ENCODE results near the gene ORM1.

GRCh38 chr9:114274217-114274616 lies 48.7 kb upstream of the ORM1 start:
- TF ChIP-seq, protein P1, sequence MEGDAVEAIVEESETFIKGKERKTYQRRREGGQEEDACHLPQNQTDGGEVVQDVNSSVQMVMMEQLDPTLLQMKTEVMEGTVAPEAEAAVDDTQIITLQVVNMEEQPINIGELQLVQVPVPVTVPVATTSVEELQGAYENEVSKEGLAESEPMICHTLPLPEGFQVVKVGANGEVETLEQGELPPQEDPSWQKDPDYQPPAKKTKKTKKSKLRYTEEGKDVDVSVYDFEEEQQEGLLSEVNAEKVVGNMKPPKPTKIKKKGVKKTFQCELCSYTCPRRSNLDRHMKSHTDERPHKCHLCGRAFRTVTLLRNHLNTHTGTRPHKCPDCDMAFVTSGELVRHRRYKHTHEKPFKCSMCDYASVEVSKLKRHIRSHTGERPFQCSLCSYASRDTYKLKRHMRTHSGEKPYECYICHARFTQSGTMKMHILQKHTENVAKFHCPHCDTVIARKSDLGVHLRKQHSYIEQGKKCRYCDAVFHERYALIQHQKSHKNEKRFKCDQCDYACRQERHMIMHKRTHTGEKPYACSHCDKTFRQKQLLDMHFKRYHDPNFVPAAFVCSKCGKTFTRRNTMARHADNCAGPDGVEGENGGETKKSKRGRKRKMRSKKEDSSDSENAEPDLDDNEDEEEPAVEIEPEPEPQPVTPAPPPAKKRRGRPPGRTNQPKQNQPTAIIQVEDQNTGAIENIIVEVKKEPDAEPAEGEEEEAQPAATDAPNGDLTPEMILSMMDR (IDR thresholded peaks at IDR 0.05; ENCODE audit: insufficient read depth, low read length): no peak
- no peak for TF ChIP-seq POLR2AphosphoS5 (IDR thresholded peaks at IDR 0.05; ENCODE audit: low read depth)
- no peak for TF ChIP-seq SPI1 (IDR thresholded peaks at IDR 0.05; ENCODE audit: borderline replicate concordance, low read depth)

All from HL-60 (cell line).